ENCODE results near the gene FCAMR.

DNA sequence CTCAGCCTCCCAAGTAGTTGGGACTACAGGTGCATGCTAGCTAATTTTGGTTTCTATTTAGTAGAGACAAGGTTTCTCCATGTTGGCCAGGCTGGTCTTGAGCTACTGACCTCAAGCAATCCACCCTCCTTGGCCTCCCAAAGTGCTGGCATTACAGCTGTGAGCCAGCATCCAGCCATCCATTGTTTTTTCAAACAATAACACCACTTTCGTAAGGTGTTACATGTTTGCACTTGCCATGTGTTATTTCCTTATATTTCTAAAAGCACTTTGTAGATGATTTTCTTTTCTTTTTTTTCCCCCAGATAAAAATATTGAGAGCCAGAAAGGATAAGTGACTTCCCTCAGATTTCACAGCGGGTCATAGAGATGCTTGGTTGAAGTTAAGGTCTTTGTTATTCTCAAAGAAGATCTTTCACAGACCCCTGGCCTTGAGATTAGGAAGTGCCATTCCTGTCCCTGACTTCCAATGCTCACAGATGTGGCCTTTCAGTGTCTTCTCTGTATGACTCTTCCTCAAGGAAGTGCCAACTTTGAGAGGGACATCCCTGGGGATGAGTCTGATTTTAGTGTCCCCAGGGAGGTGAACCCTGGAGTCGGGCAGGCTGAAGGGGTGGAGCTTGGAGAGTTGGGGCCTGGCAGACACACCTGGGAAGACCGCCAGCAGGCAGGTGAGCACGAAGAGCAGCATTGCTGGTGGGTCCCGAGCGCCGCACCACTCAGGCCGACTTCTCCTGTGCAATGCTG is 30.2 kb downstream of the FCAMR start:
- TF ChIP-seq, protein P1, sequence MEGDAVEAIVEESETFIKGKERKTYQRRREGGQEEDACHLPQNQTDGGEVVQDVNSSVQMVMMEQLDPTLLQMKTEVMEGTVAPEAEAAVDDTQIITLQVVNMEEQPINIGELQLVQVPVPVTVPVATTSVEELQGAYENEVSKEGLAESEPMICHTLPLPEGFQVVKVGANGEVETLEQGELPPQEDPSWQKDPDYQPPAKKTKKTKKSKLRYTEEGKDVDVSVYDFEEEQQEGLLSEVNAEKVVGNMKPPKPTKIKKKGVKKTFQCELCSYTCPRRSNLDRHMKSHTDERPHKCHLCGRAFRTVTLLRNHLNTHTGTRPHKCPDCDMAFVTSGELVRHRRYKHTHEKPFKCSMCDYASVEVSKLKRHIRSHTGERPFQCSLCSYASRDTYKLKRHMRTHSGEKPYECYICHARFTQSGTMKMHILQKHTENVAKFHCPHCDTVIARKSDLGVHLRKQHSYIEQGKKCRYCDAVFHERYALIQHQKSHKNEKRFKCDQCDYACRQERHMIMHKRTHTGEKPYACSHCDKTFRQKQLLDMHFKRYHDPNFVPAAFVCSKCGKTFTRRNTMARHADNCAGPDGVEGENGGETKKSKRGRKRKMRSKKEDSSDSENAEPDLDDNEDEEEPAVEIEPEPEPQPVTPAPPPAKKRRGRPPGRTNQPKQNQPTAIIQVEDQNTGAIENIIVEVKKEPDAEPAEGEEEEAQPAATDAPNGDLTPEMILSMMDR (conservative IDR thresholded peaks at IDR 0.05; ENCODE audit: low read depth in 2 of 2), result no peak
- no peak for TF ChIP-seq EZH2 (IDR thresholded peaks at IDR 0.05; ENCODE audit: low read depth, unreplicated experiment)
- TF ChIP-seq POLR2AphosphoS5 (IDR thresholded peaks at IDR 0.05; ENCODE audit: low read depth), result no peak
- TF ChIP-seq, protein P2, sequence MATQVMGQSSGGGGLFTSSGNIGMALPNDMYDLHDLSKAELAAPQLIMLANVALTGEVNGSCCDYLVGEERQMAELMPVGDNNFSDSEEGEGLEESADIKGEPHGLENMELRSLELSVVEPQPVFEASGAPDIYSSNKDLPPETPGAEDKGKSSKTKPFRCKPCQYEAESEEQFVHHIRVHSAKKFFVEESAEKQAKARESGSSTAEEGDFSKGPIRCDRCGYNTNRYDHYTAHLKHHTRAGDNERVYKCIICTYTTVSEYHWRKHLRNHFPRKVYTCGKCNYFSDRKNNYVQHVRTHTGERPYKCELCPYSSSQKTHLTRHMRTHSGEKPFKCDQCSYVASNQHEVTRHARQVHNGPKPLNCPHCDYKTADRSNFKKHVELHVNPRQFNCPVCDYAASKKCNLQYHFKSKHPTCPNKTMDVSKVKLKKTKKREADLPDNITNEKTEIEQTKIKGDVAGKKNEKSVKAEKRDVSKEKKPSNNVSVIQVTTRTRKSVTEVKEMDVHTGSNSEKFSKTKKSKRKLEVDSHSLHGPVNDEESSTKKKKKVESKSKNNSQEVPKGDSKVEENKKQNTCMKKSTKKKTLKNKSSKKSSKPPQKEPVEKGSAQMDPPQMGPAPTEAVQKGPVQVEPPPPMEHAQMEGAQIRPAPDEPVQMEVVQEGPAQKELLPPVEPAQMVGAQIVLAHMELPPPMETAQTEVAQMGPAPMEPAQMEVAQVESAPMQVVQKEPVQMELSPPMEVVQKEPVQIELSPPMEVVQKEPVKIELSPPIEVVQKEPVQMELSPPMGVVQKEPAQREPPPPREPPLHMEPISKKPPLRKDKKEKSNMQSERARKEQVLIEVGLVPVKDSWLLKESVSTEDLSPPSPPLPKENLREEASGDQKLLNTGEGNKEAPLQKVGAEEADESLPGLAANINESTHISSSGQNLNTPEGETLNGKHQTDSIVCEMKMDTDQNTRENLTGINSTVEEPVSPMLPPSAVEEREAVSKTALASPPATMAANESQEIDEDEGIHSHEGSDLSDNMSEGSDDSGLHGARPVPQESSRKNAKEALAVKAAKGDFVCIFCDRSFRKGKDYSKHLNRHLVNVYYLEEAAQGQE (IDR thresholded peaks at IDR 0.05; ENCODE audit: unreplicated experiment), result no peak
- TF ChIP-seq EZH2phosphoT487 (IDR thresholded peaks at IDR 0.05; ENCODE audit: unreplicated experiment), result no peak
- no peak for TF ChIP-seq CREB1 (CRISPR knock-in tag; IDR thresholded peaks at IDR 0.05; ENCODE audit: low read depth)

All from GM23338 (cell line).